ENCODE measurements around the gene CUX1.

- TF ChIP-seq ZNF274 (IDR thresholded peaks at IDR 0.05; ENCODE audit: low read length), result no peak
- TF ChIP-seq ZNF274 (tag by site-specific recombination; IDR thresholded peaks at IDR 0.05; ENCODE audit: borderline replicate concordance), result no peak
- no peak for TF ChIP-seq ZNF704 (tag by site-specific recombination; IDR thresholded peaks at IDR 0.05)
- TF ChIP-seq ZNF747 (tag by site-specific recombination; IDR thresholded peaks at IDR 0.05), result no peak
- no peak for TF ChIP-seq CTCF (tag by site-specific recombination; IDR thresholded peaks at IDR 0.05)
- TF ChIP-seq SALL2 (tag by site-specific recombination; IDR thresholded peaks at IDR 0.05; ENCODE audit: borderline replicate concordance), result no peak
- no peak for TF ChIP-seq KLF8 (tag by site-specific recombination; IDR thresholded peaks at IDR 0.05)
- no peak for TF ChIP-seq ZNF639 (tag by site-specific recombination; IDR thresholded peaks at IDR 0.05)
- TF ChIP-seq ZBTB17 (tag by site-specific recombination; IDR thresholded peaks at IDR 0.05), result no peak
- TF ChIP-seq ZBTB48 (tag by site-specific recombination; IDR thresholded peaks at IDR 0.05), result no peak
- no peak for TF ChIP-seq ZBTB21 (tag by site-specific recombination; IDR thresholded peaks at IDR 0.05)
- TF ChIP-seq SCRT1 (tag by site-specific recombination; IDR thresholded peaks at IDR 0.05; ENCODE audit: borderline replicate concordance), result no peak
- no peak for TF ChIP-seq MZF1 (tag by site-specific recombination; IDR thresholded peaks at IDR 0.05; ENCODE audit: borderline replicate concordance)
- no peak for TF ChIP-seq ZNF24 (tag by site-specific recombination; IDR thresholded peaks at IDR 0.05)
Observed at GRCh38 chr7:102302025-102302424, 484.6 kb downstream of the CUX1 start.
